Epidermal melanocyte (primary cell): ENCODE measurements around the gene SLC4A1AP.
"Not testable (repeated sequence)": the region's sequence is repeated elsewhere in the genome, so short reads cannot be mapped to it uniquely, and the experiment has no call there.

Experiments used
- DNase-seq: peaks from one replicate; pipeline ENCODE4 v3.0.0; 2011; ENCODE audit warnings: low spot score; ENCODE audit not compliant: insufficient read length

Gene SLC4A1AP, protein sequence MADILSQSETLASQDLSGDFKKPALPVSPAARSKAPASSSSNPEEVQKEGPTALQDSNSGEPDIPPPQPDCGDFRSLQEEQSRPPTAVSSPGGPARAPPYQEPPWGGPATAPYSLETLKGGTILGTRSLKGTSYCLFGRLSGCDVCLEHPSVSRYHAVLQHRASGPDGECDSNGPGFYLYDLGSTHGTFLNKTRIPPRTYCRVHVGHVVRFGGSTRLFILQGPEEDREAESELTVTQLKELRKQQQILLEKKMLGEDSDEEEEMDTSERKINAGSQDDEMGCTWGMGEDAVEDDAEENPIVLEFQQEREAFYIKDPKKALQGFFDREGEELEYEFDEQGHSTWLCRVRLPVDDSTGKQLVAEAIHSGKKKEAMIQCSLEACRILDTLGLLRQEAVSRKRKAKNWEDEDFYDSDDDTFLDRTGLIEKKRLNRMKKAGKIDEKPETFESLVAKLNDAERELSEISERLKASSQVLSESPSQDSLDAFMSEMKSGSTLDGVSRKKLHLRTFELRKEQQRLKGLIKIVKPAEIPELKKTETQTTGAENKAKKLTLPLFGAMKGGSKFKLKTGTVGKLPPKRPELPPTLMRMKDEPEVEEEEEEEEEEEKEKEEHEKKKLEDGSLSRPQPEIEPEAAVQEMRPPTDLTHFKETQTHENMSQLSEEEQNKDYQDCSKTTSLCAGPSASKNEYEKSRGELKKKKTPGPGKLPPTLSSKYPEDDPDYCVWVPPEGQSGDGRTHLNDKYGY

GRCh38 chr2:27663285-27664153 lies at the start of gene SLC4A1AP, which contains the start of gene SUPT7L:
SLC4A1AP (plus strand) TSS chr2:27663889; CDS start chr2:27663915, 26 bp downstream.
SUPT7L (minus strand) TSS chr2:27663614; CDS start chr2:27662192, 1,422 bp downstream.
- peak; percentile 81 for DNase-seq

DNA sequence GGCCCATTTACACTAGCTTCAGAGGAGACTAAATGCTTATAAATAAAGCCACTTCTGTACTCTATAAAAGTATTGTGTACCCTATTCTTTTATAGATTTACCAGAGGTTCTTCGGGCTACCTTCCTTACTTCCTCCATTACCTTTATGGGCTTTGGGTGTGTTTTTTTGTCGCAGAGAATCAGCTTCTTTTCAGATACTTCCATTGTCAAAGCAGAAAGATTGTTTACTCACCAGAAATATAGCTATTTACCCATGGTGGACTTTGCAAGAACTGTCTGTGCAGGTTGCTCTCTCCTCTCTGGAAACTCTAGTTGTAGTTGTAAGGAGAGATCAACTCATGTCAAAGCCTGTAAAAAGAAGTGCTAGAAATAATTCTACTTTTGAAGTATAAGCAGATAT lies 49.7 kb upstream of the SLC4A1AP start:
- no peak for DNase-seq

- DNase-seq, result no peak
Observed at GRCh38 chr2:27615316-27615715, 48.4 kb upstream of the SLC4A1AP start.

DNA sequence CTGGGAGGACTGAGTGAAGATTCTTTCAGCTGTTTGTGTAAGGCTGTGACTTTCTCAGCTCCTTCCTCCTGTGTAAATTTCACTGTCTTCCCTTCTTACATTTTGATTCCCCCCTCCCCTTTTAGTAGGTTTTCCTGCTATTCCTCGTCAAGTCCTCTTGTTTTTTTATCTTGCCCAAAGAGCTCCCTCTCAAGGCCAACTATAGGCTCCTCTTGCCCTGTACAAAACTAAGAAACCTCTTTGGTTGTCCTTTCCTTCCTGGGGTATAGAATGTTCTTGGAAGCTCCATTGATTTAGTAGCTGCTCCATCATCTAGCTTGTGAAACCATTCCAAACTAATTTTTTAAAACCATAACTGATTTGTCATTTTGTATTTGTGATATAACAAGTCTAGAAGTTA lies 42.2 kb upstream of the SLC4A1AP start:
- DNase-seq, result no peak

- DNase-seq, result no peak
Observed at GRCh38 chr2:27622921-27623384, 40.7 kb upstream of the SLC4A1AP start.

GRCh38 chr2:27624943-27625342 lies 38.7 kb upstream of the SLC4A1AP start:
- no peak for DNase-seq

GRCh38 chr2:27626323-27626722 lies 37.4 kb upstream of the SLC4A1AP start:
- DNase-seq, result not testable (repeated sequence)

- DNase-seq, result not testable (repeated sequence)
Observed at GRCh38 chr2:27626921-27627320, 36.8 kb upstream of the SLC4A1AP start.

DNA sequence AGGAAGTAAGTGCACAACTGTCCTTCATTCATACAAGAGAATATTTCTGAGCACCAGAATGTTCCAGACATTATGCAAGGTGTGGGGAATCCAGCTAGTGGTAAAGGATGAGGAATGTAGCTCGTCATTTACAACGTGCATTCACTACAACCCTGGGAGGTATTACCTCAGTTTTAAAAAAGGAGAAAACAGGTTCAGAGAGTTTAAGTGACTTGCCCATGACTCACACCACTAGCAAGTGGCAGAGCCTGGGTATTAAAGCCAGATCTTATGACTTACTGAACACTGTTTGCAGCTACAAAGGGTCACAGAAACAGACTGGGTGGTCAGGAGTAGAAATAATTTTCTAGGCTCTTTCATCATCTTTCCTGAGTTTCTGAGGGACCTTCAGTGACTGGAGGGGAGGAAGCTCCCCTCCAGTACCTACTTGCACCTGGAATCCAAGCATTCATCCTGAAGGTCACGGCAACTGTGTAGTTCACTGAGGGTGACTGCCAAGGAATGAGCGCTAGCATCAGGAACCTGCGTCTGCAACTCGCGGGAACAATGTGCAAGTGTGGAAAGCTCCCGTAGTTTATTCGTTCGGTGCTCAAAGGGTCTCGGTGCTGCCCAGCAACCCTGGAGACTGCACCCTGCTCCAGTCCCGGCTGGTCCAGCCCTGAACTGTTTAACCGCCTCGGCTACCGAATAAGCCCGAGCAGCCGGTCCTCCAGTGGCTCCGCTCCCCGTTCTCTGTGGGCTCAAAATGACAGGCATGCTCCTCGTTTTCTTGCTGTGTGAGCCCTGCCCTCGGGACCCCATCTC lies 35.5 kb upstream of the SLC4A1AP start:
- DNase-seq, result no peak

DNA sequence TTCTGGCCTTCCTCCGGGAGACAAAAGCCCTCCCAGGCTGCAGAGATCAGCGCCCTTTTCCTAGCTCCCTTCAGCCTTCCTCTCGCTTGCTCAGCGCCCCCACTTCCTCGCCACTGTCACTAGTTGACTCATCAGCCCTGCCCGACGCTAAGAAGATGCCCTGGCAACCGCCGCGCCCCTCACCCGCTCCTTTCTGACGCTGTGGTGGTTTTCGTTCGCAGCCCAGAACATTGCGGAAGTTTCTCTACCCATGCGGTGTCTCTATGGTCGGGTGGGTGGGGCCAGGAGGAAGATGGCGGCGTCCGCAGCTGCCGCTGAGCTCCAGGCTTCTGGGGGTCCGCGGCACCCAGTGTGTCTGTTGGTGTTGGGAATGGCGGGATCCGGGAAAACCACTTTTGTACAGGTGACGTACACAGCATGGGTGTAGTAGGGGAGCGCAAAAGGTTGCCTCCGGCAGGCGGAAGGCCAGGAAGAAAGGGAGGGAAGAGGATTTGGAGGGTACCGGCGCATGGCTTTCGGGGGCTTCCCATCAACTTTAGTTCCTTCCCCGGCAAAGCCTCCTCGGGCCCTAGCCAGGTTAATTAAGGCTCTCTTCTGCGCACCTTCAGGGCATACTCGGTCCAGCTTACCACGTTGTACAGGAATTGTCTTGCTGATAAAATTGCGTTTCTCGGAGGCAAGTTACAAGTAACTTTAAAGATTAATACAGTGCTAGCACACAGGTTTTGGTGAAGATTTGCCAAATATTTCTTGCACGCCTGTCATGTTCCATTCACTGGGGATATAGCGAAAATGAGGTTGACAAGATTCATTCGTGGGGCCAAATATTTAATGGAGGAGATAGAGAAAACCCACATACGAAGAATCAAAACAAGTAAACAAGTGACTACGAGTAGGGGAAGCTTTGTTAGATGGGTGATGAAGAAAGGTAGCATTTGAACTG lies 34.7 kb upstream of the SLC4A1AP start, which contains the start of the genes CCDC121 and GPN1:
Gene CCDC121, minus strand, starts transcription at position 246 of the 943 bp plus-strand sequence. CDS start 1,213 bp downstream, outside the sequence.
Gene GPN1, plus strand, starts transcription at position 284 of the 943 bp plus-strand sequence. Its CDS starts 9 bp downstream, at position 293.
- DNase-seq, result peak; percentile 74

DNA sequence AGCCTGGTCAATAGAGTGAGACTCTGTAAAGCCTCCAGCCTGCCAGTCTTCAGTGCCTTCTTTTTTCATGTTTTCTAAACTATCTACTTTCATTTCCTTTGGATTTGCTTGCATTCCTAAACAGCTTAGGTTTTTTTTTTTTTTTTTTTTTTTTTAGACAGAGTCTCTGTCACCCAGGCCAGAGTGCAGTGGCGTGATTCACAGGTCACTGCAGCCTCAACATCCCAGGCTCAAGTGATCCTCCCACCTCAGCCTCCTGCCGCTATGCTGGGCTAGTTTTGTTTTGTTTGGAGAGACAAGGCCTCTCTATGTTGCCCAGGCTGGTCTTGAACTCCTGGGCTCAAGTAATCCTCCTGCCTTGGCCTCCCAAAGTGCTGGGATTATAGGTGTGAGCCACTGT lies 33.4 kb upstream of the SLC4A1AP start:
- DNase-seq, result not testable (repeated sequence)

DNA sequence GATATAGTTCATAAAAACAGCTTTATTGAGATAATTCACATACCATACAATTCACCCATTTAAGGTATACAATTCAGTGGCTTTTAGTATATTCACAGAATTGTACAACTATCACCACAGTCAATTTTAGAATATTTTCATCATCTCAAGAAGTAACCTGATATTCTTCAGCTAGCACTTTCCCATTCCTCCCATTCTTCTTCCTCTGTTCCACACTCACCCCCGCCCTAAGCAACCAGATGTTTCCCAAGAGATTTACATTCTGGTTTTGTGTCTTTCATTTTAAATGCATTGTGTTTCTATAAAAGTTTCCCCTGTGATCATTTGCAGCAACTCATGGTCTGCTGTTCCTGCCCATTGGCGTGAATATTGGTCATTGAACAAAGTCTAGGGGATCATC lies 29.4 kb upstream of the SLC4A1AP start:
- no peak for DNase-seq

DNA sequence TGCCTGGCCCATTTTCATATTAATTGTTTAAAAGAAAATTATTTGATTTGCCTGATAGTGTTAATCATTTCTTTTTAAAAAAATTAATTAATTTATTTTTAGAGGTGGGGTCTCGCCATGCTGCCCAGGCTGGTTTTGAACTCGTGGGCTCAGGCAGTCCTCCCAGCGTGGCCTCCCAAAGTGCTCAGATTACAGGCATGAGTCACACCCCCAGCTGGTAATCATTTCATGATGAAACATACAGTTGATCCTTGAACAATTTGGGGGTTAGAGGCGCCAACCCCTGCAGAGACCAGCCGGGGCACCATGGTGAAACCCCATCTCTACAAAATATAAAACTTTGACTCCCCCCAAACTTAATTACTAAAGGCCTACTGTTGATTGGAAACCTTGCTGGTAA lies 26.9 kb upstream of the SLC4A1AP start:
- DNase-seq, result no peak

GRCh38 chr2:27638037-27638637 lies 25.6 kb upstream of the SLC4A1AP start:
- no peak for DNase-seq

- no peak for DNase-seq
Observed at GRCh38 chr2:27638709-27639108, 25.0 kb upstream of the SLC4A1AP start.

DNA sequence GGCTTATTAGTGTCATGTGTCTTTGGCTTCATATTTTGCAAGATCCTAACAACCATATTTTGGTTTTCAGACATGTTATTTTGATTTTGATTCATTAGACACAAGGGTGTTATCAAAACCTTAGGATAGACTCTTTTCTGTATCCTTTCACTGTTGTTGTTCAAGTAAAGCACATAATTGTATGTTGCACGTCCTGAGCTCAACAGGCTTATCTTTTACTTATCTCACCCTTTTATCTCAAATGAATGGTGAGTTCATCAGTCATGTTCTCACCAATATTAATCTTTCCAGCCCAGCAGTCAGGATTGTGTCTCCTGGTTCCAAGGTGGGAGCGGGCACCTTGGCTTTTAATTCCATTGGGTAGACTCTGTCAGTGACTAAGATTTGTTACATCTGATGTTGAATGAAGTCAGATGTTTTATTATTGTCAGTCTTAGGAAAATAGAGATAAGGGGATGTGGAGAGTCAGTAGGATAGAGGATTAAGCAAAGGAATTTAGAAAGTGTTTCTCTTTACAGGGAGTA lies 22.9 kb upstream of the SLC4A1AP start:
- DNase-seq, result no peak

- no peak for DNase-seq
Observed at GRCh38 chr2:27645197-27645596, 18.5 kb upstream of the SLC4A1AP start.

- no peak for DNase-seq
Observed at GRCh38 chr2:27647289-27647688, 16.4 kb upstream of the SLC4A1AP start.
